ENCODE results near the gene ACE. TPM values are rescaled to one million over a fixed set of nuclear protein-coding genes. Genes with fewer than 3 reads are reported as not detected.

ACE gene
- total and polyA plus RNA-seq, 4 donors = 5.5 to 87.3 (median 35.3) TPM

- H3K4me3 ChIP-seq = no peak overlapping the region
- H3K27me3 ChIP-seq (ENCODE audit: control insufficient read depth in 3 of 3, insufficient read depth in 3 of 3, low read length in 2 of 3) = peaks cover 0 to 30% (median 29%) of the 10 kb centered on the region in 3 donors
- TF ChIP-seq CTCF (IDR thresholded peaks at IDR 0.05; ENCODE audit: control extremely low read depth, extremely low read depth) = no peak
- no peaks in the 10 kb centered on the region for H3K36me3 ChIP-seq (ENCODE audit: control insufficient read depth in 4 of 4, insufficient read depth in 4 of 4, low read length in 4 of 4)
- no peak overlapping the region for H3K9ac ChIP-seq (ENCODE audit: insufficient read depth in 1 of 2, low read length in 2 of 2)
- 30 to 61% methylated on average over 3 of the region's 3 CpGs for WGBS, 2 donors
- H3K9me3 ChIP-seq (ENCODE audit: control insufficient read depth in 4 of 4, insufficient read depth in 3 of 4, low read length in 3 of 4) = no peaks in the 10 kb centered on the region
- peaks cover 0 to 10% (median 5%) of the 10 kb centered on the region in 5 donors for H3K4me1 ChIP-seq (ENCODE audit: control insufficient read depth in 5 of 5, insufficient read depth in 5 of 5, low read length in 5 of 5)
- H3K27ac ChIP-seq (ENCODE audit: low read depth in 1 of 2, low read length in 1 of 2) = no peak overlapping the region
- ATAC-seq (ENCODE audit: insufficient read depth, low FRiP score) (no peak), DNase-seq (peak in 1 of 3 donors; percentile 56)
Measured at GRCh38 chr17:63474174-63474573, 2.7 kb upstream of the ACE start.

GRCh38 chr17:63474586-63475460, 2.0 kb upstream of the ACE start:
- Histone ChIP-seq H3K9ac (ENCODE audit: insufficient read depth in 1 of 2, low read length in 2 of 2) (no peak overlapping the region), H3K27me3 (ENCODE audit: control insufficient read depth in 3 of 3, insufficient read depth in 3 of 3, low read length in 2 of 3) (peaks cover 0 to 30% (median 29%) of the 10 kb centered on the region in 3 donors), H3K4me3 (no peak overlapping the region), H3K36me3 (ENCODE audit: control insufficient read depth in 4 of 4, insufficient read depth in 4 of 4, low read length in 4 of 4) (no peaks in the 10 kb centered on the region), H3K4me1 (ENCODE audit: control insufficient read depth in 5 of 5, insufficient read depth in 5 of 5, low read length in 5 of 5) (peaks cover 0 to 15% (median 5%) of the 10 kb centered on the region in 5 donors), H3K27ac (ENCODE audit: low read depth in 1 of 2, low read length in 1 of 2) (peak overlapping the region in 1 of 2 donors; percentile 34), H3K9me3 (ENCODE audit: control insufficient read depth in 4 of 4, insufficient read depth in 3 of 4, low read length in 3 of 4) (no peaks in the 10 kb centered on the region)
- WGBS, 2 donors = 57 to 58% methylated on average over 10 of the region's 10 CpGs
- ATAC-seq (ENCODE audit: insufficient read depth, low FRiP score) = no peak
- no peak for TF ChIP-seq CTCF (IDR thresholded peaks at IDR 0.05; ENCODE audit: control extremely low read depth, extremely low read depth)
- peak in 1 of 3 donors; percentile 30 for DNase-seq

GRCh38 chr17:63475491-63476412, 1.1 kb upstream of the ACE start:
- Histone ChIP-seq H3K27ac (ENCODE audit: low read depth in 1 of 2, low read length in 1 of 2) (peak overlapping the region in 1 of 2 donors; percentile 34), H3K36me3 (ENCODE audit: control insufficient read depth in 4 of 4, insufficient read depth in 4 of 4, low read length in 4 of 4) (no peaks in the 10 kb centered on the region), H3K9ac (ENCODE audit: insufficient read depth in 1 of 2, low read length in 2 of 2) (no peak overlapping the region), H3K4me1 (ENCODE audit: control insufficient read depth in 5 of 5, insufficient read depth in 5 of 5, low read length in 5 of 5) (peaks cover 0 to 16% (median 5%) of the 10 kb centered on the region in 5 donors), H3K9me3 (ENCODE audit: control insufficient read depth in 4 of 4, insufficient read depth in 3 of 4, low read length in 3 of 4) (no peaks in the 10 kb centered on the region), H3K27me3 (ENCODE audit: control insufficient read depth in 3 of 3, insufficient read depth in 3 of 3, low read length in 2 of 3) (peaks cover 0 to 30% (median 29%) of the 10 kb centered on the region in 3 donors), H3K4me3 (no peak overlapping the region)
- DNase-seq (no peak), ATAC-seq (ENCODE audit: insufficient read depth, low FRiP score) (no peak)
- WGBS, 2 donors = 62 to 64% methylated on average over 27 to 28 of the region's 28 CpGs
- TF ChIP-seq CTCF (IDR thresholded peaks at IDR 0.05; ENCODE audit: control extremely low read depth, extremely low read depth) = no peak
